HepG2 (cell line): ENCODE data around the gene ATP5F1E. TPM values are rescaled to one million over a fixed set of nuclear protein-coding genes. Genes with fewer than 3 reads are reported as not detected.

ENCODE experiments used
- ATF7-NPFF ChIP-seq: sonication (generic); formaldehyde crosslinking; IDR thresholded peaks from 2 replicates; pipeline ENCODE4 v1.8.1; 2023; ENCODE audit warnings: mild to moderate bottlenecking, low read depth, missing genetic modification reagents, moderate library complexity
- ATRX ChIP-seq: sonication (generic); formaldehyde crosslinking; IDR thresholded peaks from 2 replicates; pipeline ENCODE4 v1.4.0; 2020; ENCODE audit warnings: missing genetic modification reagents, borderline replicate concordance
- CCDC6 ChIP-seq: sonication (generic); formaldehyde crosslinking; IDR thresholded peaks from 2 replicates; pipeline ENCODE4 v1.8.1; 2022; ENCODE audit warnings: mild to moderate bottlenecking, missing genetic modification reagents, moderate library complexity
- CEBPB ChIP-seq: IDR thresholded peaks from 2 replicates; pipeline ENCODE4 v1.6.1; 2011; ENCODE audit warnings: low read depth, low read length, improper control_type of control experiment, borderline replicate concordance
- CREB1 ChIP-seq, 2 experiments: fragments of 450-650 bp in 1 of 2; IDR thresholded peaks; 2 replicates each; pipeline ENCODE4 v1.6.1; 2016 to 2017; ENCODE audit warnings: control low read depth in 1 of 2, mild to moderate bottlenecking in 1 of 2, missing compliant biosample characterization in 1 of 2, missing genetic modification characterization in 1 of 2
- GPN1 ChIP-seq: sonication (generic); formaldehyde crosslinking; IDR thresholded peaks from 2 replicates; pipeline ENCODE4 v1.5.1; 2020; ENCODE audit warnings: missing genetic modification reagents, borderline replicate concordance
- HNF4A ChIP-seq: sonication (generic); formaldehyde crosslinking; IDR thresholded peaks from 2 replicates; pipeline ENCODE4 v1.4.0; 2020; ENCODE audit warnings: missing genetic modification reagents
- KMT2B ChIP-seq: IDR thresholded peaks from 2 replicates; pipeline ENCODE4 v1.6.1; 2016; ENCODE audit warnings: missing genetic modification reagents, missing compliant biosample characterization
- MBNL3 ChIP-seq: fragments of 250-450 bp; sonication (Bioruptor Pico); conservative IDR thresholded peaks from 2 replicates; pipeline ENCODE4 v1.8.0; 2022; ENCODE audit warnings: mild to moderate bottlenecking, inconsistent platforms
- NFE2L1 ChIP-seq: sonication (generic); formaldehyde crosslinking; IDR thresholded peaks from 2 replicates; pipeline ENCODE4 v1.4.0; 2020; ENCODE audit warnings: missing genetic modification reagents, mild to moderate bottlenecking, borderline replicate concordance
- NFIB ChIP-seq: sonication (generic); formaldehyde crosslinking; IDR thresholded peaks from 2 replicates; pipeline ENCODE4 v1.9.0; 2021; ENCODE audit warnings: missing genetic modification reagents, mild to moderate bottlenecking, borderline replicate concordance
- PLRG1 ChIP-seq: fragments of 450-650 bp; conservative IDR thresholded peaks from 2 replicates; pipeline ENCODE4 v1.6.1; 2016
- REL ChIP-seq: sonication (generic); formaldehyde crosslinking; conservative IDR thresholded peaks from 2 replicates; pipeline ENCODE4 v1.8.0; 2022; ENCODE audit warnings: mild to moderate bottlenecking, missing genetic modification reagents, moderate library complexity
- THAP8 ChIP-seq: sonication (generic); formaldehyde crosslinking; IDR thresholded peaks from 2 replicates; pipeline ENCODE4 v1.5.1; 2020; ENCODE audit warnings: missing genetic modification reagents, mild to moderate bottlenecking, borderline replicate concordance
- YY1 ChIP-seq: IDR thresholded peaks from 2 replicates; pipeline ENCODE4 v1.6.1; 2011; ENCODE audit warnings: low read length, low read depth, moderate library complexity, mild to moderate bottlenecking; ENCODE audit not compliant: insufficient read depth, insufficient replicate concordance
- ZBTB14 ChIP-seq: sonication (generic); formaldehyde crosslinking; IDR thresholded peaks from 2 replicates; pipeline ENCODE4 v1.4.0; 2020; ENCODE audit warnings: missing genetic modification reagents
- ZBTB7A ChIP-seq: sonication (generic); formaldehyde crosslinking; IDR thresholded peaks from 2 replicates; pipeline ENCODE4 v1.8.0; 2022; ENCODE audit warnings: mild to moderate bottlenecking, missing genetic modification reagents
- ZKSCAN5 ChIP-seq: sonication (generic); formaldehyde crosslinking; IDR thresholded peaks from 2 replicates; pipeline ENCODE4 v1.5.1; 2020; ENCODE audit warnings: mild to moderate bottlenecking, missing genetic modification reagents
- ZNF124 ChIP-seq: sonication (generic); formaldehyde crosslinking; IDR thresholded peaks from 2 replicates; pipeline ENCODE4 v1.4.0; 2020; ENCODE audit warnings: missing genetic modification reagents
- ZNF253 ChIP-seq: sonication (generic); formaldehyde crosslinking; IDR thresholded peaks from 2 replicates; pipeline ENCODE4 v1.8.0; 2022; ENCODE audit warnings: mild to moderate bottlenecking, missing genetic modification reagents, borderline replicate concordance
- ZNF292 ChIP-seq: sonication (generic); formaldehyde crosslinking; IDR thresholded peaks from 2 replicates; pipeline ENCODE4 v1.8.1; 2022; ENCODE audit warnings: mild to moderate bottlenecking, low read depth, missing genetic modification reagents, borderline replicate concordance
- ZNF3 ChIP-seq: IDR thresholded peaks from 2 replicates; pipeline ENCODE4 v1.7.0; 2017; ENCODE audit warnings: inconsistent platforms
- ZNF335 ChIP-seq: sonication (generic); formaldehyde crosslinking; IDR thresholded peaks from 2 replicates; pipeline ENCODE4 v1.4.0; 2020; ENCODE audit warnings: missing genetic modification reagents
- ZNF512B ChIP-seq: sonication (generic); formaldehyde crosslinking; IDR thresholded peaks from 2 replicates; pipeline ENCODE4 v1.5.1; 2020; ENCODE audit warnings: missing genetic modification reagents, mild to moderate bottlenecking, borderline replicate concordance
- ZNF652 ChIP-seq: IDR thresholded peaks from 2 replicates; pipeline ENCODE4 v1.6.1; 2016; ENCODE audit warnings: low read depth, borderline replicate concordance
- ZNF83 ChIP-seq: sonication (generic); formaldehyde crosslinking; IDR thresholded peaks from 2 replicates; pipeline ENCODE4 v1.4.0; 2020; ENCODE audit warnings: missing genetic modification reagents, mild to moderate bottlenecking, borderline replicate concordance
- ZSCAN21 ChIP-seq: sonication (generic); formaldehyde crosslinking; IDR thresholded peaks from 2 replicates; pipeline ENCODE4 v1.8.0; 2022; ENCODE audit warnings: mild to moderate bottlenecking, missing genetic modification reagents, moderate library complexity, borderline replicate concordance
- polyA plus RNA-seq, 8 experiments: library from polyadenylated mRNA; depleted of rRNA in 3 of 8; stranded (reverse) in 7 of 8; unstranded in 1 of 8; fragments of >200 nt; fragmentation: Illumina TruSeq in 4 of 8; extraction: Trizol in 4 of 8; gene quantifications; 2 replicates each; pipeline versions ENCODE4 v1.2.1 to v1.2.3, GENCODE V29; 2011 to 2016; ENCODE audit warnings: low read depth in 4 of 8, missing spikeins in 1 of 8, mixed read lengths in 1 of 8; ENCODE audit not compliant: insufficient read depth in 1 of 8
- total RNA-seq, 5 experiments: library from RNA; depleted of rRNA; stranded (reverse); fragments of >200 nt; fragmentation: Illumina TruSeq; extraction: Trizol; gene quantifications; 2 replicates each; pipeline ENCODE4 v1.2.3, GENCODE V29; 2016; ENCODE audit warnings: low read depth in 1 of 5

Gene ATP5F1E
- total and polyA plus RNA-seq, 2 of the 13 experiments (the other 11 are each of a cell fraction or from before 2014, with no cell fraction given) = 121 to 134 TPM

GRCh38 chr20:59042151-59042795 is 10.1 kb upstream of the ATP5F1E start, which contains the start of gene PRELID3B (continued):
- TF ChIP-seq ZBTB14 (no peak), ZNF652 (CRISPR knock-in tag) (no peak), CCDC6 (CRISPR knock-in tag) (no peak), CREB1 (IDR thresholded peaks at IDR 0.05) (no peak), CREB1 (CRISPR knock-in tag; IDR thresholded peaks at IDR 0.05) (no peak), NFIB (CRISPR knock-in tag) (no peak), KMT2B (peak; percentile 70), ZNF83 (CRISPR knock-in tag) (no peak), HNF4A (CRISPR knock-in tag) (peak; percentile 26), CEBPB (no peak), ZNF124 (CRISPR knock-in tag) (peak; percentile 24; the same call in 1 of the 2 replicates), THAP8 (no peak), ZNF292 (CRISPR knock-in tag) (no peak), GPN1 (CRISPR knock-in tag) (no peak), PLRG1 (no peak), ZNF335 (CRISPR knock-in tag) (0 out of 2 replicates have a peak, but pooled peaks have one; percentile 45), REL (CRISPR knock-in tag) (no peak), ZNF512B (no peak), ZSCAN21 (CRISPR knock-in tag) (no peak), ZKSCAN5 (CRISPR knock-in tag) (peak; percentile 65; the same call in 1 of the 2 replicates), ZNF3 (CRISPR knock-in tag) (no peak), ZBTB7A (no peak), YY1 (no peak), ZNF253 (CRISPR knock-in tag) (no peak), NFE2L1 (CRISPR knock-in tag) (0 out of 2 replicates have a peak, but pooled peaks have one; percentile 46), ATF7-NPFF (CRISPR knock-in tag) (peak; percentile 87), MBNL3 (CRISPR knock-in tag) (no peak), ATRX (CRISPR knock-in tag) (no peak)
